HEK293 (cell line): ENCODE data around the gene CAND1.

ENCODE experiments used
- CTCF ChIA-PET: fragments of 350-600 bp; formaldehyde crosslinking; extraction: SDS; loops from one replicate; lab custom pipeline; 2021; ENCODE audit warnings: antibody characterized with exemption; lab: Yijun Ruan, JAX
- POLR2A ChIA-PET: fragments of 300-600 bp; formaldehyde crosslinking; extraction: SDS; loops from one replicate; lab custom pipeline; 2020; ENCODE audit warnings: antibody characterized with exemption, inconsistent platforms; lab: Yijun Ruan, JAX
- H3K27ac ChIP-seq: fragments of 200-500 bp; sonication (Bioruptor generic); 2 replicates; pipeline ENCODE4 v1.5.1; 2014; ENCODE audit warnings: low read depth, low read length, control low read depth, inconsistent platforms; ENCODE audit errors: extremely low read depth
- H3K36me3 ChIP-seq, 2 experiments: fragments of 200-500 bp in 1 of 2; sonication (Bioruptor generic) in 1 of 2; 1 replicate in 1 of 2; 2 replicates in 1 of 2; pipeline ENCODE4 v1.5.1; 2014 to 2017; ENCODE audit warnings: inconsistent platforms in 2 of 2, low read length in 2 of 2; ENCODE audit not compliant: control insufficient read depth in 2 of 2, insufficient read depth in 1 of 2
- H3K4me1 ChIP-seq: fragments of 200-500 bp; sonication (Bioruptor generic); 2 replicates; pipeline ENCODE4 v1.5.1; 2014; ENCODE audit warnings: mild to moderate bottlenecking, low read length, inconsistent platforms; ENCODE audit not compliant: control insufficient read depth, insufficient read depth
- H3K4me3 ChIP-seq: 2 replicates; pipeline ENCODE4 v1.5.1; 2011; ENCODE audit warnings: low read depth, mild to moderate bottlenecking, control low read depth, low read length, moderate library complexity
- H3K9me3 ChIP-seq: fragments of 200-500 bp; sonication (Bioruptor generic); 2 replicates; pipeline ENCODE4 v1.5.1; 2014; ENCODE audit warnings: low read depth, low read length, inconsistent platforms; ENCODE audit not compliant: control insufficient read depth, insufficient read depth
- EGR2 ChIP-seq: fragments of 450-650 bp; formaldehyde crosslinking; IDR thresholded peaks from 2 replicates; pipeline ENCODE4 v1.5.1; 2016; ENCODE audit warnings: low read depth, missing biosample characterization, missing genetic modification characterization
- FEZF1 ChIP-seq: fragments of 450-650 bp; formaldehyde crosslinking; IDR thresholded peaks from 2 replicates; pipeline ENCODE4 v1.5.1; 2016; ENCODE audit warnings: missing biosample characterization, missing genetic modification characterization
- GLI2 ChIP-seq: fragments of 450-650 bp; formaldehyde crosslinking; IDR thresholded peaks from 2 replicates; pipeline ENCODE4; 2017; ENCODE audit warnings: missing biosample characterization, missing genetic modification characterization, low read depth, borderline replicate concordance
- INSM2 ChIP-seq: fragments of 450-650 bp; formaldehyde crosslinking; IDR thresholded peaks from 2 replicates; pipeline ENCODE4 v1.5.1; 2016; ENCODE audit warnings: missing biosample characterization, missing genetic modification characterization
- KLF8 ChIP-seq: fragments of 450-650 bp; formaldehyde crosslinking; IDR thresholded peaks from 2 replicates; pipeline ENCODE4 v1.5.1; 2016; ENCODE audit warnings: missing biosample characterization, missing genetic modification characterization
- OVOL3 ChIP-seq: fragments of 450-650 bp; formaldehyde crosslinking; IDR thresholded peaks from 2 replicates; pipeline ENCODE4 v1.5.1; 2016; ENCODE audit warnings: missing biosample characterization, missing genetic modification characterization
- SCRT2 ChIP-seq: fragments of 450-650 bp; formaldehyde crosslinking; IDR thresholded peaks from 2 replicates; pipeline ENCODE4 v1.5.1; 2016; ENCODE audit warnings: missing biosample characterization, missing genetic modification characterization
- YY2 ChIP-seq: fragments of 450-650 bp; formaldehyde crosslinking; IDR thresholded peaks from 2 replicates; pipeline ENCODE4 v1.5.1; 2016; ENCODE audit warnings: missing biosample characterization, missing genetic modification characterization
- ZBTB21 ChIP-seq: fragments of 450-650 bp; formaldehyde crosslinking; IDR thresholded peaks from 2 replicates; pipeline ENCODE4 v1.5.1; 2017; ENCODE audit warnings: missing biosample characterization, missing genetic modification characterization
- ZEB2 ChIP-seq: fragments of 450-650 bp; formaldehyde crosslinking; IDR thresholded peaks from 2 replicates; pipeline ENCODE4 v1.5.1; 2016; ENCODE audit warnings: missing biosample characterization, missing genetic modification characterization
- ZNF121 ChIP-seq: fragments of 450-650 bp; formaldehyde crosslinking; IDR thresholded peaks from 2 replicates; pipeline ENCODE4 v1.5.1; 2016; ENCODE audit warnings: missing biosample characterization, missing genetic modification characterization
- ZNF132 ChIP-seq: fragments of 450-650 bp; formaldehyde crosslinking; IDR thresholded peaks from 2 replicates; pipeline ENCODE4 v1.5.1; 2017; ENCODE audit warnings: missing biosample characterization, missing genetic modification characterization, borderline replicate concordance
- ZNF140 ChIP-seq: fragments of 450-650 bp; formaldehyde crosslinking; IDR thresholded peaks from 2 replicates; pipeline ENCODE4 v1.5.1; 2016; ENCODE audit warnings: missing biosample characterization, missing genetic modification characterization
- ZNF155 ChIP-seq: fragments of 450-650 bp; formaldehyde crosslinking; IDR thresholded peaks from 2 replicates; pipeline ENCODE4 v1.5.1; 2016; ENCODE audit warnings: missing biosample characterization, missing genetic modification characterization
- ZNF24 ChIP-seq: fragments of 450-650 bp; formaldehyde crosslinking; IDR thresholded peaks from 2 replicates; pipeline ENCODE4 v1.5.1; 2016; ENCODE audit warnings: missing biosample characterization, missing genetic modification characterization
- ZNF266 ChIP-seq: fragments of 450-650 bp; formaldehyde crosslinking; IDR thresholded peaks from 2 replicates; pipeline ENCODE4 v1.5.1; 2016; ENCODE audit warnings: missing biosample characterization, missing genetic modification characterization, low read depth
- ZNF341 ChIP-seq: fragments of 450-650 bp; formaldehyde crosslinking; IDR thresholded peaks from 2 replicates; pipeline ENCODE4; 2016; ENCODE audit warnings: low read depth, missing biosample characterization, missing genetic modification characterization
- ZNF354C ChIP-seq: fragments of 450-650 bp; formaldehyde crosslinking; IDR thresholded peaks from 2 replicates; pipeline ENCODE4 v1.5.1; 2016; ENCODE audit warnings: missing biosample characterization, missing genetic modification characterization, low read depth, borderline replicate concordance
- ZNF510 ChIP-seq: fragments of 450-650 bp; formaldehyde crosslinking; IDR thresholded peaks from 2 replicates; pipeline ENCODE4 v1.5.1; 2018; ENCODE audit warnings: mild to moderate bottlenecking, missing genetic modification characterization, missing biosample characterization; ENCODE audit not compliant: insufficient replicate concordance
- ZNF558 ChIP-seq: fragments of 450-650 bp; formaldehyde crosslinking; IDR thresholded peaks from 2 replicates; pipeline ENCODE4 v1.5.1; 2016; ENCODE audit warnings: missing biosample characterization, missing genetic modification characterization
- ZNF621 ChIP-seq: fragments of 450-650 bp; formaldehyde crosslinking; IDR thresholded peaks from 2 replicates; pipeline ENCODE4 v1.5.1; 2017; ENCODE audit warnings: missing biosample characterization, missing genetic modification characterization
- ZNF670 ChIP-seq: fragments of 450-650 bp; formaldehyde crosslinking; IDR thresholded peaks from 2 replicates; pipeline ENCODE4 v1.5.1; 2016; ENCODE audit warnings: missing biosample characterization, missing genetic modification characterization, low read depth
- ZNF704 ChIP-seq: fragments of 450-650 bp; formaldehyde crosslinking; IDR thresholded peaks from 2 replicates; pipeline ENCODE4 v1.5.1; 2016; ENCODE audit warnings: missing biosample characterization, missing genetic modification characterization
- ZNF785 ChIP-seq: fragments of 450-650 bp; formaldehyde crosslinking; IDR thresholded peaks from 2 replicates; pipeline ENCODE4 v1.5.1; 2016; ENCODE audit warnings: missing biosample characterization, missing genetic modification characterization
- ZNF843 ChIP-seq: fragments of 450-650 bp; formaldehyde crosslinking; IDR thresholded peaks from 2 replicates; pipeline ENCODE4 v1.5.1; 2016; ENCODE audit warnings: missing biosample characterization, missing genetic modification characterization
- ZSCAN30 ChIP-seq: fragments of 450-650 bp; IDR thresholded peaks from 2 replicates; pipeline ENCODE4 v1.5.1; 2018; ENCODE audit warnings: missing biosample characterization, mild to moderate bottlenecking, missing genetic modification characterization, moderate library complexity
- ZXDB ChIP-seq: fragments of 450-650 bp; formaldehyde crosslinking; IDR thresholded peaks from 2 replicates; pipeline ENCODE4 v1.5.1; 2016; ENCODE audit warnings: missing biosample characterization, missing genetic modification characterization

The CAND1 gene

DNA sequence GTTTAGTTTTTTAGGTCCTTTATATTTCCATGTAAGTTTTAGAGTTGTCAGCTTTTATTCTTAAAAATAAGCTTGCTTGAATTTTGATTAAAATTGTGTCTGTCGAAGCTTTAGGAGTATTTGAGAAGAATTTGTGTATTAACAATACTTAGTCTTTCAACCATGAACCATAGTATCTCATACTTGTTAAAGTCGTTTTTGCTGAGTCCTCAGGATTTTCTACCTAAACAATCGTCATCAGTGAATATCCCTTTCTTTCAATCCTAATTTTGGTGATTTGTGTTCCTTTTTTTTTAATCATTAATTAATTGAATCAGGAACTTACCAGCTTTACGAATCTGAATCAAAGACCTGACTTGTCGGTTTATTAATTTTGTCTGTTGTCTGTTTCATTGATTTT lies 18.2 kb downstream of the CAND1 start (continued):
- TF ChIP-seq INSM2: no peak
- no peak for TF ChIP-seq ZXDB (tag by site-specific recombination)
- no peak for TF ChIP-seq ZEB2 (tag by site-specific recombination)
- TF ChIP-seq ZNF558 (tag by site-specific recombination): no peak
- TF ChIP-seq ZNF670 (tag by site-specific recombination): no peak

GRCh38 chr12:67288561-67288960 lies 19.4 kb downstream of the CAND1 start:
- Histone ChIP-seq H3K9me3 (no peaks in the 10 kb centered on the region), H3K4me3 (no peak overlapping the region), H3K27ac (no peak overlapping the region), H3K36me3 (peaks cover 21 to 47% of the 10 kb centered on the region in 2 experiments), H3K4me1 (no peaks in the 10 kb centered on the region)
- TF ChIP-seq ZNF121 (tag by site-specific recombination) (no peak), ZNF155 (tag by site-specific recombination) (no peak), ZNF132 (tag by site-specific recombination) (no peak)
- ChIA-PET POLR2A (no interaction called here), CTCF (no interaction called here)

DNA sequence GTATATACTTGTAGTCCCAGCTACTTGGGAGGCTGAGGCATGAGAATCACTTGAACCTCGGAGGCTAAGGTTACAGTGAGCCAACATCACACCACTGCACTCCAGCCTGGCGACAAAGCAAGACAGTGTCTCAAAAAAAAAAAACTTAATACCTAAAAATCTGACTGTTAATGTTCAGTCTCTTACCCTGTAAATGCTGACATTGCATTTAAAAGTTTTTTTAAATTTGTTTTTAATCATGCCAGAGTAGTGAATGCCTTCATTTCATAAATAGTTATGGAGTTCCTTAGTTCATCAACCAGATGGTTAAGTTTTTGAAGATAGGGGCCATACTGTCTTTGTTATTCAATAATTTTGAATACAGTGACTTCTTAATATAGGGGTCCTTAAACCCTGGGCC lies 21.2 kb downstream of the CAND1 start:
- Histone ChIP-seq H3K27ac (no peak overlapping the region), H3K36me3 (peaks cover 18 to 48% of the 10 kb centered on the region in 2 experiments), H3K4me1 (no peaks in the 10 kb centered on the region), H3K9me3 (no peaks in the 10 kb centered on the region), H3K4me3 (no peak overlapping the region)
- CTCF ChIA-PET: interaction anchor here (1.2 kb wide), 1 partner anchor 201 kb away, joined by 3 read pairs; no protein-coding TSS in a partner anchor
- no peak for TF ChIP-seq ZBTB21 (tag by site-specific recombination)
- POLR2A ChIA-PET: no interaction called here

GRCh38 chr12:67299526-67299925 lies 30.4 kb downstream of the CAND1 start:
- CTCF ChIA-PET: no interaction called here
- Histone ChIP-seq H3K9me3 (no peaks in the 10 kb centered on the region), H3K4me1 (no peaks in the 10 kb centered on the region)
- no peak for TF ChIP-seq ZNF341 (tag by site-specific recombination)
- TF ChIP-seq, all 188 proteins: peak for 0
- POLR2A ChIA-PET: no interaction called here
- Histone ChIP-seq H3K27ac (no peak overlapping the region), H3K36me3 (peaks cover 43 to 88% of the 10 kb centered on the region in 2 experiments), H3K4me3 (no peak overlapping the region)

- ChIA-PET POLR2A (no interaction called here), CTCF (no interaction called here)
- H3K4me1 ChIP-seq: no peaks in the 10 kb centered on the region
- H3K9me3 ChIP-seq: no peaks in the 10 kb centered on the region
- H3K4me3 ChIP-seq: no peak overlapping the region
- no peak overlapping the region for H3K27ac ChIP-seq
- peaks cover 41 to 88% of the 10 kb centered on the region in 2 experiments for H3K36me3 ChIP-seq
- no peak for TF ChIP-seq ZSCAN30
- no peak for TF ChIP-seq ZNF140
- TF ChIP-seq ZNF510 (tag by site-specific recombination): no peak
- no peak for TF ChIP-seq ZNF24
- no peak for TF ChIP-seq KLF8 (tag by site-specific recombination)
- no peak for TF ChIP-seq YY2
- no peak for TF ChIP-seq FEZF1
- no peak for TF ChIP-seq ZNF704 (tag by site-specific recombination)
- TF ChIP-seq ZNF354C (tag by site-specific recombination): no peak
- TF ChIP-seq ZNF785 (tag by site-specific recombination): no peak
- no peak for TF ChIP-seq SCRT2 (tag by site-specific recombination)
- TF ChIP-seq ZNF266 (tag by site-specific recombination): no peak
- no peak for TF ChIP-seq GLI2
- TF ChIP-seq ZNF843 (tag by site-specific recombination): no peak
- no peak for TF ChIP-seq EGR2
- TF ChIP-seq ZNF621: no peak
- no peak for TF ChIP-seq OVOL3
These were observed 30.8 kb downstream of the CAND1 start for GRCh38 chr12:67299926-67300325.
